Osteoblast (primary cell): ENCODE measurements around the gene NR3C2. TPM values are rescaled to one million over a fixed set of nuclear protein-coding genes. Genes with fewer than 3 reads are reported as not detected.
A peak's percentile ranks its signal among the peaks of the same experiment; 100 is the strongest.

Experiments used
- DNase-seq: peaks from one replicate; pipeline ENCODE4 v3.0.0; 2011; ENCODE audit warnings: low spot score, mixed read lengths; ENCODE audit not compliant: insufficient read length; ENCODE audit errors: missing footprints
- H2AFZ ChIP-seq: 2 replicates; pipeline ENCODE4 v1.6.0; 2011; ENCODE audit warnings: mild to moderate bottlenecking, low read length
- H3K27ac ChIP-seq: 2 replicates; pipeline ENCODE4 v1.5.1; 2011; ENCODE audit warnings: mild to moderate bottlenecking, low read depth, low read length, moderate library complexity
- H3K27me3 ChIP-seq: 2 replicates; pipeline ENCODE4 v1.6.0; 2012; ENCODE audit warnings: mild to moderate bottlenecking, control low read depth, inconsistent platforms, low read length, moderate library complexity; ENCODE audit not compliant: insufficient read depth
- H3K36me3 ChIP-seq: 2 replicates; pipeline ENCODE4 v1.5.1; 2011; ENCODE audit warnings: mild to moderate bottlenecking, low read length, control low read depth, moderate library complexity; ENCODE audit not compliant: insufficient read depth
- H3K4me1 ChIP-seq: 2 replicates; pipeline ENCODE4 v1.5.1; 2011; ENCODE audit warnings: mild to moderate bottlenecking, low read length, control low read depth, moderate library complexity; ENCODE audit not compliant: insufficient read depth
- H3K4me2 ChIP-seq: 2 replicates; pipeline ENCODE4 v1.6.0; 2011; ENCODE audit warnings: mild to moderate bottlenecking, low read length; ENCODE audit not compliant: insufficient read depth
- H3K4me3 ChIP-seq: fragments of 200-600 bp; sonication (generic); 3 replicates; pipeline ENCODE4 v1.5.1; 2012; ENCODE audit warnings: mild to moderate bottlenecking, low read length, inconsistent platforms; ENCODE audit not compliant: insufficient read depth
- H3K79me2 ChIP-seq: 2 replicates; pipeline ENCODE4 v1.6.0; 2012; ENCODE audit warnings: mild to moderate bottlenecking, low read length, control low read depth, inconsistent platforms; ENCODE audit not compliant: insufficient read depth
- H3K9me3 ChIP-seq: 2 replicates; pipeline ENCODE4 v1.5.1; 2011; ENCODE audit warnings: low read depth, low read length, control low read depth
- H4K20me1 ChIP-seq: 2 replicates; pipeline ENCODE4 v1.6.0; 2012; ENCODE audit warnings: mild to moderate bottlenecking, low read length, control low read depth; ENCODE audit not compliant: insufficient read depth
- total RNA-seq: library from RNA; depleted of rRNA; stranded (reverse); fragments of >200 nt; gene quantifications from 2 replicates; pipeline ENCODE4 v1.2.3, GENCODE V29; 2012
- TF ChIP-seq, protein P1 (sequence below): IDR thresholded peaks from 2 replicates; pipeline ENCODE4 v1.5.1; 2011; ENCODE audit warnings: mild to moderate bottlenecking, low read depth, low read length, moderate library complexity; ENCODE audit errors: extremely low read depth

Gene NR3C2
- total RNA-seq, result 0.72 and 0.88 TPM in 2 replicates

DNA sequence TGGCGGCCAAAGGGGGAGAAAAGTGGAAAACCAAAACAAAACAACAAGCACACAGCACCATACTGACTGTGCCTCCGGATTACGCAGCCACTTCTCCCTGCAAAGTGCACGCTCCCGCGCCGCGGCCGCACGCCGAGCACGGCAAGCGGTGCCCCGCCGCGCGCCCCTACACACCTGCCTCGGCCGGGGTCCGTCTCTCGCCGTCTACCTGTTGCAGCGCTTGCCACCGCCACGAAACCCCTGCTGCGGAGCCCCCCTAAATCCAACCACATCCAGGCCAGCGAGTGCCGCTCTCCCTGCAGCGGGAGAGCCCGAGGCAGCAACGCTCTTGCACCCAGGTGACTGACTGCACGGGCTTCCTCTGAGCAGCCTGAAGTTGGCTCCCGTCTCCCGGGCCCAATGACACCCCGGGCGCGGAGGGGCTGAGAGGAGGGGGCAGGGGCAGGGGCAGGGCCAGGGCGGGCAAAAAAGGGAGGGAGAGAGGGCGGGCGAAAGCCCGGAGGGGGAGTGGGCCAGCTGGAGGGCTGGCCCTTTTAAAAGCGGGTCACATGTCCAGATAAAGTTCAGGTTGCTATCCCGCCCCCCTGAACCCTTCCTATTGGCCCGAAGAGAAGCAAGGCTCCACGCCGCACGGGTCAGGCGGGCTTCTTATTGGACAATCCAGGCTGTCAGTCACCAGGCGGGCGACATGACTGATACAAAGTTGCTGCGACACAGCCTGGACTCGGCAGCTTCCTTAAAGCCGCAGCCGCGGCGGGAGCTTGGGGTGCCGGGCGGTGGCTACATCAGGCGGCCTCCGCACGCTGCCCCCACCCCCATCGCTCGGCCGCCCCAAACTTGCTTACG lies at the start of gene NR3C2:
Gene NR3C2, minus strand, starts transcription at position 429 of the 846 bp plus-strand sequence.
- peak within 1 kb of the TSS; percentile 95 for H2AFZ ChIP-seq
- TF ChIP-seq, protein P1, sequence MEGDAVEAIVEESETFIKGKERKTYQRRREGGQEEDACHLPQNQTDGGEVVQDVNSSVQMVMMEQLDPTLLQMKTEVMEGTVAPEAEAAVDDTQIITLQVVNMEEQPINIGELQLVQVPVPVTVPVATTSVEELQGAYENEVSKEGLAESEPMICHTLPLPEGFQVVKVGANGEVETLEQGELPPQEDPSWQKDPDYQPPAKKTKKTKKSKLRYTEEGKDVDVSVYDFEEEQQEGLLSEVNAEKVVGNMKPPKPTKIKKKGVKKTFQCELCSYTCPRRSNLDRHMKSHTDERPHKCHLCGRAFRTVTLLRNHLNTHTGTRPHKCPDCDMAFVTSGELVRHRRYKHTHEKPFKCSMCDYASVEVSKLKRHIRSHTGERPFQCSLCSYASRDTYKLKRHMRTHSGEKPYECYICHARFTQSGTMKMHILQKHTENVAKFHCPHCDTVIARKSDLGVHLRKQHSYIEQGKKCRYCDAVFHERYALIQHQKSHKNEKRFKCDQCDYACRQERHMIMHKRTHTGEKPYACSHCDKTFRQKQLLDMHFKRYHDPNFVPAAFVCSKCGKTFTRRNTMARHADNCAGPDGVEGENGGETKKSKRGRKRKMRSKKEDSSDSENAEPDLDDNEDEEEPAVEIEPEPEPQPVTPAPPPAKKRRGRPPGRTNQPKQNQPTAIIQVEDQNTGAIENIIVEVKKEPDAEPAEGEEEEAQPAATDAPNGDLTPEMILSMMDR, result no peak
- H3K4me1 ChIP-seq, result peaks cover 13% of the 10 kb centered on the region
- no peaks in the 10 kb centered on the region for H3K36me3 ChIP-seq
- no peaks in the 10 kb centered on the region for H3K9me3 ChIP-seq
- no peaks in the 10 kb centered on the region for H4K20me1 ChIP-seq
- H3K27ac ChIP-seq, result no peak within 1 kb of the TSS
- H3K79me2 ChIP-seq, result no peaks in the 10 kb centered on the region
- peak within 1 kb of the TSS; percentile 98 for H3K4me2 ChIP-seq
- H3K27me3 ChIP-seq, result peaks cover 63% of the 10 kb centered on the region
- H3K4me3 ChIP-seq, result peak within 1 kb of the TSS; percentile 82
- DNase-seq, result peak; percentile 100

DNA sequence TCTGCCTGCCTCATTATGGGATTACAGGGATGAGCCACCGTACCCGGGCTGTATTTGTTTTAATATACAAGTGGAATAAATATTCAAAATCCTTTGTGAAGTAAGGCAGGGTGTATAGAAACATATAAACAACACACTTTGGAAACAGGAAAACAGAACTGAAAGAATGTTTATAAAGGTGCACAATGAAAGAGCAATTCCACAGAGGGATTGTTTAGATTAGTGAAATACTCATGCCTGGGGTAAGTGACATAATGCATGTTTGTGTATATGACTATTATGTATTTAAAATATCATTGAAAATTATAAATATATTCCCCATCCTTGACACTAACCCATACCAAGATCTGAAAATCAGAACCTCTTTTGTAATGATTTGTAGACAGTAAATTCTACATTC lies 45.0 kb upstream of the NR3C2 start:
- no peaks in the 10 kb centered on the region for H3K27me3 ChIP-seq
- no peak for DNase-seq
- TF ChIP-seq, protein P1, result no peak
- no peak overlapping the region for H2AFZ ChIP-seq
- H4K20me1 ChIP-seq, result no peaks in the 10 kb centered on the region
- H3K27ac ChIP-seq, result no peak overlapping the region
- H3K9me3 ChIP-seq, result no peaks in the 10 kb centered on the region
- no peaks in the 10 kb centered on the region for H3K36me3 ChIP-seq
- H3K4me2 ChIP-seq, result no peak overlapping the region
- H3K79me2 ChIP-seq, result no peaks in the 10 kb centered on the region
- H3K4me1 ChIP-seq, result no peaks in the 10 kb centered on the region
- no peak overlapping the region for H3K4me3 ChIP-seq

DNA sequence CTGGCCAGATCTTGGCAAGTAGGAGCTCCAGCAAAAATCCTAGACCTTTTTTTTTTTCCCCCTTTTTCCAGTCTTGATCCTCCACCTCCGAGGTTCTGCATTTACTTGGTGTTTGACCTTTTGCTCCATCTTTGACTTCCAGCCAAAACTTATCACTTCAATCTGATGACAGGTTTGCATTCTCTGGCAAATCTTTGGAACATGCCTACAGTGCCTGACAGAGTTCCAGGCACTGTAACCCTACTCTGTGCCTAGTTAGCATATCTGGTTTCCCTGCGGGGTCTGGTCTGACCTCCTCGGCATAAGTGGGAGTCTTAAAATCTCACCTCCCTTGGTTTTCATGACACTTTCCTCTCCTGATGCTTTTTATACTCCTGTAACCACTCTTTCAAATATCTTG lies 39.4 kb upstream of the NR3C2 start:
- no peak overlapping the region for H3K27ac ChIP-seq
- no peak overlapping the region for H3K4me3 ChIP-seq
- H3K36me3 ChIP-seq, result no peaks in the 10 kb centered on the region
- TF ChIP-seq, protein P1, result no peak
- no peaks in the 10 kb centered on the region for H3K4me1 ChIP-seq
- no peaks in the 10 kb centered on the region for H4K20me1 ChIP-seq
- H3K4me2 ChIP-seq, result no peak overlapping the region
- H2AFZ ChIP-seq, result no peak overlapping the region
- no peak for DNase-seq
- H3K79me2 ChIP-seq, result no peaks in the 10 kb centered on the region
- H3K27me3 ChIP-seq, result no peaks in the 10 kb centered on the region
- no peaks in the 10 kb centered on the region for H3K9me3 ChIP-seq

DNA sequence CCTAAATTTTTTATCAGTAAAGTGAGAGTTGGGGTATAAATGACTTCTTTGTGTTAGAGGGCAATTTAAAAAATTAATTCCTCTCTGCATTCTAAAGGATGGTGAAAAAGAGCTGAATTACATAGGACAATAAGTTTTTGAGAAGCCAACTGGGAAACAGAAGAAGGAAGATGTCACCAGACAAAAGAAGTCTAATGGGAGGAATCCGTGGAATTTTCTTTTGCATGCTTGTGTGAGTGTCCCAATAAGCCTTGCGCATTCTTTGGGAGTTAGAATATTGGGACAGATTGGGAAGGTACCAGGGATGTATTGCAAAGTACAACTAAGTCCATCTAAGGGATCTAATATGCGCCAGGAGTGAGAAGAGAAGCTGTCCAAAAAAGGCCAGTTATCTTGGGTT lies 35.1 kb upstream of the NR3C2 start:
- Histone ChIP-seq H3K9me3 (no peaks in the 10 kb centered on the region), H3K4me1 (no peaks in the 10 kb centered on the region), H3K79me2 (no peaks in the 10 kb centered on the region), H4K20me1 (no peaks in the 10 kb centered on the region), H3K27ac (no peak overlapping the region), H2AFZ (no peak overlapping the region), H3K36me3 (no peaks in the 10 kb centered on the region), H3K4me2 (no peak overlapping the region), H3K27me3 (no peaks in the 10 kb centered on the region), H3K4me3 (no peak overlapping the region)
- TF ChIP-seq, protein P1, result no peak
- no peak for DNase-seq
